Body of pancreas (tissue), 4 donors: ENCODE measurements around the gene ITGA4. TPM values are rescaled to one million over a fixed set of nuclear protein-coding genes. Genes with fewer than 3 reads are reported as not detected.

ENCODE experiments used
- ATAC-seq: fragments of 150-250 bp; one replicate; pipeline ENCODE4 v1.9.1; 2016
- DNase-seq, 4 donors: peaks; one replicate each; pipeline ENCODE4 v3.0.0-alpha.2; 2019
- H3K27ac ChIP-seq, 4 donors: fragments of 200-600 bp; sonication (generic); 1 replicate in 3 of 4; 2 replicates in 1 of 4; pipeline versions ENCODE4 v1.5.1 to v1.6.1; 2016 to 2019; ENCODE audit warnings: mild to moderate bottlenecking in 1 of 4, mixed read lengths in 1 of 4, moderate library complexity in 1 of 4
- H3K27me3 ChIP-seq, 2 donors: fragments of 200-600 bp; sonication (generic); one replicate each; pipeline ENCODE4 v1.6.0; 2016; ENCODE audit warnings: mild to moderate bottlenecking in 1 of 2
- H3K36me3 ChIP-seq, 2 donors: fragments of 200-600 bp; sonication (generic); replicated peaks in 1 of 2; 2 replicates each; pipeline ENCODE4 v1.5.1; 2016; ENCODE audit warnings: low read depth in 2 of 2; ENCODE audit not compliant: insufficient read depth in 1 of 2
- H3K4me1 ChIP-seq: fragments of 200-600 bp; sonication (generic); one replicate; pipeline ENCODE4 v1.6.0; 2016
- H3K4me3 ChIP-seq, 2 donors: fragments of 200-600 bp; sonication (generic); 1 replicate in 1 of 2; 2 replicates in 1 of 2; pipeline ENCODE4 v1.5.1; 2016 to 2019
- H3K9me3 ChIP-seq, 3 donors: fragments of 200-600 bp; sonication (generic); 1 replicate in 2 of 3; 2 replicates in 1 of 3; pipeline ENCODE4 v1.5.1; 2016
- POLR2A ChIP-seq, 3 donors: fragments of 450-650 bp; IDR thresholded peaks; one replicate each; pipeline ENCODE4 v1.6.1; 2016; ENCODE audit warnings: antibody characterized with exemption in 3 of 3, mild to moderate bottlenecking in 2 of 3
- WGBS, 2 donors: methylation state at CpG; one replicate each; pipeline ENCODE4 v1.1.5; 2017; 5-methylcytosine and 5-hydroxymethylcytosine counted together
- intact Hi-C: fragments of 100-400 bp; cut with DNase I; formaldehyde crosslinking; loops from one replicate; pipeline ENCODE4 v1.15.1; 2023
- total RNA-seq, 2 donors: library from RNA; depleted of rRNA; stranded (reverse); fragments of >200 nt; gene quantifications; one replicate each; pipeline ENCODE4 v1.1.0, GENCODE V29; 2016
- TF ChIP-seq, protein P1 (sequence below), 7 experiments: fragments of 450-650 bp in 4 of 7; fragments of 200-600 bp in 3 of 7; sonication (generic) in 3 of 7; IDR thresholded peaks; one replicate each; pipeline ENCODE4 v1.5.1; 2016 to 2019; ENCODE audit warnings: antibody characterized with exemption in 7 of 7

Gene ITGA4
- total RNA-seq, 2 donors from 2014 or later = 3.4 to 4.3 TPM

- 46 to 55% methylated on average over 3 of the region's 3 CpGs for WGBS, 2 donors
- DNase-seq (peak in 1 of 4 donors; percentile 8), ATAC-seq (no peak)
- Histone ChIP-seq H3K9me3 (no peaks in the 10 kb centered on the region), H3K27me3 (no peaks in the 10 kb centered on the region), H3K4me3 (no peak overlapping the region), H3K4me1 (no peaks in the 10 kb centered on the region), H3K36me3 (no peaks in the 10 kb centered on the region), H3K27ac (no peak overlapping the region)
- TF ChIP-seq, protein P1, sequence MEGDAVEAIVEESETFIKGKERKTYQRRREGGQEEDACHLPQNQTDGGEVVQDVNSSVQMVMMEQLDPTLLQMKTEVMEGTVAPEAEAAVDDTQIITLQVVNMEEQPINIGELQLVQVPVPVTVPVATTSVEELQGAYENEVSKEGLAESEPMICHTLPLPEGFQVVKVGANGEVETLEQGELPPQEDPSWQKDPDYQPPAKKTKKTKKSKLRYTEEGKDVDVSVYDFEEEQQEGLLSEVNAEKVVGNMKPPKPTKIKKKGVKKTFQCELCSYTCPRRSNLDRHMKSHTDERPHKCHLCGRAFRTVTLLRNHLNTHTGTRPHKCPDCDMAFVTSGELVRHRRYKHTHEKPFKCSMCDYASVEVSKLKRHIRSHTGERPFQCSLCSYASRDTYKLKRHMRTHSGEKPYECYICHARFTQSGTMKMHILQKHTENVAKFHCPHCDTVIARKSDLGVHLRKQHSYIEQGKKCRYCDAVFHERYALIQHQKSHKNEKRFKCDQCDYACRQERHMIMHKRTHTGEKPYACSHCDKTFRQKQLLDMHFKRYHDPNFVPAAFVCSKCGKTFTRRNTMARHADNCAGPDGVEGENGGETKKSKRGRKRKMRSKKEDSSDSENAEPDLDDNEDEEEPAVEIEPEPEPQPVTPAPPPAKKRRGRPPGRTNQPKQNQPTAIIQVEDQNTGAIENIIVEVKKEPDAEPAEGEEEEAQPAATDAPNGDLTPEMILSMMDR (IDR thresholded peaks at IDR 0.05) = peak in 1 of 7 experiments; percentile 11
- TF ChIP-seq POLR2A (IDR thresholded peaks at IDR 0.05) = no peak
- intact Hi-C loops = no loop called here
Observed at GRCh38 chr2:181430406-181431118, 26.6 kb upstream of the ITGA4 start.

GRCh38 chr2:181431674-181432073 is 25.5 kb upstream of the ITGA4 start:
- H3K36me3 ChIP-seq = no peaks in the 10 kb centered on the region
- no peak overlapping the region for H3K4me3 ChIP-seq
- DNase-seq = no peak
- no peaks in the 10 kb centered on the region for H3K27me3 ChIP-seq
- ATAC-seq = no peak
- no peak overlapping the region for H3K27ac ChIP-seq
- no peaks in the 10 kb centered on the region for H3K4me1 ChIP-seq
- TF ChIP-seq, protein P1 (IDR thresholded peaks at IDR 0.05) = no peak
- no peak for TF ChIP-seq POLR2A (IDR thresholded peaks at IDR 0.05)
- no peaks in the 10 kb centered on the region for H3K9me3 ChIP-seq
- intact Hi-C loops = no loop called here

DNA sequence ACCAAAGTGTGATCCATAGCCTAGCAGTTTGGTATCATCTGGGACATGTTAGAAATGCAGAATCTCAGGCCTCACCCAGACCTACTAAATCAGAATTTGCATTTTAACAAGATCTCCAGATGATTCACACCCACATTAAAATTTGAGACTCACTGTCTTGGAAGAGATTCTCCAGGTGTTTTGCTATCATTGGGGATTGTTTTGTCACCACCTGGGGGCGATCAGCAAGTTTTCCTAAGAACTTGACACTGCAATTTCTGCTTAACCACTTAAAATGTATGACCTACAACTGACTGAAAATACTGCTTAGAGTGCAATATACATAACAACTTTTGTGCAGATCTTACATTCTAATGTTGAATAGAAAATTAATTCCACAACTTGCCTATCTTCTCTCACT is 18.9 kb upstream of the ITGA4 start:
- intact Hi-C loops = no loop called here
- peaks cover 5% of the 10 kb centered on the region for H3K4me1 ChIP-seq
- H3K4me3 ChIP-seq = no peak overlapping the region
- no peak for TF ChIP-seq POLR2A (IDR thresholded peaks at IDR 0.05)
- TF ChIP-seq, protein P1 (IDR thresholded peaks at IDR 0.05) = no peak
- 13 to 14% methylated on average over 1 of the region's 1 CpG for WGBS, 2 donors
- H3K27ac ChIP-seq = no peak overlapping the region
- H3K36me3 ChIP-seq = no peaks in the 10 kb centered on the region
- DNase-seq (no peak), ATAC-seq (no peak)
- no peaks in the 10 kb centered on the region for H3K9me3 ChIP-seq
- no peaks in the 10 kb centered on the region for H3K27me3 ChIP-seq

DNA sequence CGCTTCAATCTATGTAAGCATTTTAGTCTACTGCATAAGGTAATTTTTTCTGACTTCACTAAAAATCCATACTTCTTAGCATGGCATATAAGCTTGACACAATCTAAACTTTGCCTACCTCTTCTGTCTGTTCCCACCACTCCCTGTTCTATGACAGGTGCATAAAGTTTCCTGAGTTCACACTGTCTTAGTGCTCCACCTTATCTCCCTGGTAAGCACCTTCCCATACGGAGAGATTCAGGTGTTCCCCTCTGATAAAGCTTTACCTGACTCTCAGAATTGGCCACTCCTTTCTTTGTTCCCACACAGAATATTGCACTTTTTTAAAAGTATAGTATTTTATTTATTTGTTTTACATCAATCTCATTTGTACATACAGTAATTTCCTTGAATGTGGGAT is 16.8 kb upstream of the ITGA4 start:
- ATAC-seq = no peak
- Histone ChIP-seq H3K27ac (no peak overlapping the region), H3K9me3 (no peaks in the 10 kb centered on the region), H3K27me3 (no peaks in the 10 kb centered on the region), H3K4me1 (peaks cover 5% of the 10 kb centered on the region), H3K36me3 (no peaks in the 10 kb centered on the region), H3K4me3 (no peak overlapping the region)
- intact Hi-C loops = no loop called here
- DNase-seq = no peak
- no peak for TF ChIP-seq POLR2A (IDR thresholded peaks at IDR 0.05)
- TF ChIP-seq, protein P1 (IDR thresholded peaks at IDR 0.05) = no peak
- 35 to 50% methylated on average over 2 of the region's 2 CpGs for WGBS, 2 donors

GRCh38 chr2:181440919-181441318 is 16.3 kb upstream of the ITGA4 start:
- intact Hi-C loops = no loop called here
- DNase-seq (no peak), ATAC-seq (no peak)
- no peaks in the 10 kb centered on the region for H3K36me3 ChIP-seq
- WGBS, 2 donors = 52 to 63% methylated on average over 3 of the region's 3 CpGs
- no peak overlapping the region for H3K4me3 ChIP-seq
- peaks cover 5% of the 10 kb centered on the region for H3K4me1 ChIP-seq
- H3K27ac ChIP-seq = no peak overlapping the region
- TF ChIP-seq, protein P1 (IDR thresholded peaks at IDR 0.05) = no peak
- no peak for TF ChIP-seq POLR2A (IDR thresholded peaks at IDR 0.05)
- H3K9me3 ChIP-seq = no peaks in the 10 kb centered on the region
- no peaks in the 10 kb centered on the region for H3K27me3 ChIP-seq
